HepG2 (cell line): Measurements from ENCODE around the gene CSPG5. TPM values are rescaled to one million over a fixed set of nuclear protein-coding genes. Genes with fewer than 3 reads are reported as not detected.

Experiments used
- ESRRA ChIP-seq: sonication (generic); formaldehyde crosslinking; IDR thresholded peaks from 2 replicates; pipeline ENCODE4 v1.5.1; 2020; ENCODE audit warnings: mild to moderate bottlenecking, low read depth, missing genetic modification reagents
- FOXO1 ChIP-seq: sonication (generic); formaldehyde crosslinking; IDR thresholded peaks from 2 replicates; pipeline ENCODE4 v1.4.0; 2020; ENCODE audit warnings: missing genetic modification reagents
- GABPB1 ChIP-seq: IDR thresholded peaks from 2 replicates; pipeline ENCODE4 v1.6.1; 2016; ENCODE audit warnings: mild to moderate bottlenecking, missing genetic modification reagents, moderate library complexity, missing compliant biosample characterization
- HBP1 ChIP-seq: IDR thresholded peaks from 2 replicates; pipeline ENCODE4 v1.6.1; 2016; ENCODE audit warnings: low read depth, control low read depth
- HDAC1 ChIP-seq: sonication (generic); formaldehyde crosslinking; IDR thresholded peaks from 2 replicates; pipeline ENCODE4 v1.5.1; 2020; ENCODE audit warnings: mild to moderate bottlenecking, missing genetic modification reagents
- LBX2 ChIP-seq: sonication (generic); formaldehyde crosslinking; IDR thresholded peaks from 2 replicates; pipeline ENCODE4 v1.5.0; 2020; ENCODE audit warnings: missing genetic modification reagents, mild to moderate bottlenecking, borderline replicate concordance
- MXI1 ChIP-seq: IDR thresholded peaks from 3 replicates; pipeline ENCODE4 v1.6.1; 2012; ENCODE audit warnings: low read depth, low read length, inconsistent platforms, borderline replicate concordance
- NFE2L2 ChIP-seq: fragments of 150-350 bp; IDR thresholded peaks from 2 replicates; pipeline ENCODE4 v1.6.1; 2014; ENCODE audit warnings: low read length
- SAFB2 ChIP-seq: sonication (generic); formaldehyde crosslinking; IDR thresholded peaks from 2 replicates; pipeline ENCODE4 v1.5.1; 2020; ENCODE audit warnings: missing genetic modification reagents, low read depth, mild to moderate bottlenecking, borderline replicate concordance
- TEAD3 ChIP-seq: optimal IDR thresholded peaks from 2 replicates; pipeline ENCODE3; 2016; ENCODE audit warnings: borderline replicate concordance
- TGIF2 ChIP-seq: IDR thresholded peaks from 2 replicates; pipeline ENCODE4 v1.6.1; 2016; ENCODE audit warnings: control low read depth, missing compliant biosample characterization
- ZNF136 ChIP-seq: sonication (generic); formaldehyde crosslinking; IDR thresholded peaks from 2 replicates; pipeline ENCODE4 v1.8.1; 2022; ENCODE audit warnings: low read depth, mild to moderate bottlenecking, moderate library complexity, missing genetic modification reagents
- ZNF333 ChIP-seq: sonication (generic); formaldehyde crosslinking; IDR thresholded peaks from 2 replicates; pipeline ENCODE4 v1.4.0; 2020; ENCODE audit warnings: mild to moderate bottlenecking, missing genetic modification reagents, borderline replicate concordance
- ZNF512B ChIP-seq: sonication (generic); formaldehyde crosslinking; IDR thresholded peaks from 2 replicates; pipeline ENCODE4 v1.5.1; 2020; ENCODE audit warnings: missing genetic modification reagents, mild to moderate bottlenecking, borderline replicate concordance
- ZNF547 ChIP-seq: sonication (generic); formaldehyde crosslinking; IDR thresholded peaks from 2 replicates; pipeline ENCODE4 v1.5.1; 2020; ENCODE audit warnings: mild to moderate bottlenecking, missing genetic modification reagents
- ZNF572 ChIP-seq: sonication (generic); formaldehyde crosslinking; IDR thresholded peaks from 2 replicates; pipeline ENCODE4 v1.5.1; 2020; ENCODE audit warnings: mild to moderate bottlenecking, missing genetic modification reagents
- ZNF777 ChIP-seq: sonication (generic); formaldehyde crosslinking; IDR thresholded peaks from 2 replicates; pipeline ENCODE4 v1.4.0; 2020; ENCODE audit warnings: missing genetic modification reagents
- polyA plus RNA-seq, 8 experiments: library from polyadenylated mRNA; depleted of rRNA in 3 of 8; stranded (reverse) in 7 of 8; unstranded in 1 of 8; fragments of >200 nt; fragmentation: Illumina TruSeq in 4 of 8; extraction: Trizol in 4 of 8; gene quantifications; 2 replicates each; pipeline versions ENCODE4 v1.2.1 to v1.2.3, GENCODE V29; 2011 to 2016; ENCODE audit warnings: low read depth in 4 of 8, missing spikeins in 1 of 8, mixed read lengths in 1 of 8; ENCODE audit not compliant: insufficient read depth in 1 of 8
- total RNA-seq, 5 experiments: library from RNA; depleted of rRNA; stranded (reverse); fragments of >200 nt; fragmentation: Illumina TruSeq; extraction: Trizol; gene quantifications; 2 replicates each; pipeline ENCODE4 v1.2.3, GENCODE V29; 2016; ENCODE audit warnings: low read depth in 1 of 5
- TF ChIP-seq, protein P1 (sequence below): sonication (generic); formaldehyde crosslinking; IDR thresholded peaks from 2 replicates; pipeline ENCODE4 v1.5.1; 2020; ENCODE audit warnings: mild to moderate bottlenecking, missing genetic modification reagents, moderate library complexity
- TF ChIP-seq, protein P2 (sequence below): IDR thresholded peaks from 2 replicates; pipeline ENCODE4 v1.6.1; 2012; ENCODE audit warnings: low read length, improper control_type of control experiment

The CSPG5 gene
- total and polyA plus RNA-seq, 2 of the 13 experiments (the other 11 are each of a cell fraction or from before 2014, with no cell fraction given), result 0.07 to 0.15 TPM

DNA sequence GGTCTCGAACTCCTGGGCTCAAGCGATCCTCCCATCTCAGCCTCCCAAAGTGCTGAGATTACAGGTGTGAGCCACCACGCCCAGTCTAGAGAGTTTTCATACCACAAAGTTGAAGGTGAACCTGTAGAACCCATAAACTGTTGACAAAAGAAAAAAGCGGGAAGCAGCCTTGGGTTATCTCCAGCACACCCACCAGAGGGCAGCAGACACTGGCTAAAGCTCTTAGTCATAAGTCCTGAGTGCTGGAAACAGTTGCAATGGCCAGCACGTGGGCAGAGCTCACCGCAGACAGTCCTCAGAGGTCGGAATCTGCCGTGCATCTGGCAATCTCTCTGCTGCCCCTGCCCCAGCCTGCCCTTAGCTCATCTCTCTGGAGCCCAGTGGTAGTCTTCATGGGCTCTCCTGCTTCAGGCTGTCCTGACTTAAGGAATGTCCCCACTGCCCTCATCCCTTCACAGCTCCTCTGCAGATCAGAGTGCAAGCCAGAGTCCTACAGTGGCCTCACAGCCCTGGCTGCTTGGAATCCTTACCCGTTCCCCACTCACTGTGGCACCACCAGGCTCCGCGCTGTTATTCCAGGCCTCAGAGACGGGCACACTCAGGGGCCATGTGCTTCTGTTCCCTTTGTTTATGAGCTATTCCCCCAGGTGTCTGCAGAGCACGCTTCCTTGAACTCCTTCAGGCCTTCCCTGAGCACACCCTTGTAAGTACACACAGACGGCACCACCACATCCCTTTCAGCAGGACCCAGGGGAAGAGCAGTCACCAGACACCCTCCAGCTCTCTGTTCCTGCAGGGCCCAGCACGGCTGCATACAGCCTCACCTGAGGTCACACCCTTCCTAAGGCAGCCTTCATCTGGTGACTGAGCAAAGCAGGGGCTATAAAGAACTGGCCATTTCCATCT is 56.3 kb downstream of the CSPG5 start (continued):
- TF ChIP-seq SAFB2 (CRISPR knock-in tag), result peak; percentile 68; the same call in 1 of the 2 replicates
- 0 out of 2 replicates have a peak, but pooled peaks have one; percentile 35 for TF ChIP-seq ZNF333 (CRISPR knock-in tag)
- TF ChIP-seq, protein P1, sequence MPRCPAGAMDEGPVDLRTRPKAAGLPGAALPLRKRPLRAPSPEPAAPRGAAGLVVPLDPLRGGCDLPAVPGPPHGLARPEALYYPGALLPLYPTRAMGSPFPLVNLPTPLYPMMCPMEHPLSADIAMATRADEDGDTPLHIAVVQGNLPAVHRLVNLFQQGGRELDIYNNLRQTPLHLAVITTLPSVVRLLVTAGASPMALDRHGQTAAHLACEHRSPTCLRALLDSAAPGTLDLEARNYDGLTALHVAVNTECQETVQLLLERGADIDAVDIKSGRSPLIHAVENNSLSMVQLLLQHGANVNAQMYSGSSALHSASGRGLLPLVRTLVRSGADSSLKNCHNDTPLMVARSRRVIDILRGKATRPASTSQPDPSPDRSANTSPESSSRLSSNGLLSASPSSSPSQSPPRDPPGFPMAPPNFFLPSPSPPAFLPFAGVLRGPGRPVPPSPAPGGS (CRISPR knock-in tag), result peak; percentile 66; the same call in 1 of the 2 replicates
- no peak for TF ChIP-seq ZNF572 (CRISPR knock-in tag)
- TF ChIP-seq ZNF136, result no peak
- peak; percentile 21; the same call in 1 of the 2 replicates for TF ChIP-seq HDAC1 (CRISPR knock-in tag)
- peak; percentile 26; the same call in 1 of the 2 replicates for TF ChIP-seq LBX2 (CRISPR knock-in tag)
- peak; percentile 71; the same call in 1 of the 2 replicates for TF ChIP-seq ESRRA (CRISPR knock-in tag)
- 0 out of 2 replicates have a peak, but pooled peaks have one; percentile 44 for TF ChIP-seq HBP1 (CRISPR knock-in tag)
- no peak for TF ChIP-seq TEAD3 (CRISPR knock-in tag)
- TF ChIP-seq MXI1, result peak; percentile 96
- TF ChIP-seq FOXO1 (CRISPR knock-in tag), result peak; percentile 28; the same call in 1 of the 2 replicates
- TF ChIP-seq ZNF512B (CRISPR knock-in tag), result peak; percentile 43; the same call in 1 of the 2 replicates
- no peak for TF ChIP-seq ZNF777 (CRISPR knock-in tag)
- 0 out of 2 replicates have a peak, but pooled peaks have one; percentile 13 for TF ChIP-seq NFE2L2
- TF ChIP-seq, protein P2, sequence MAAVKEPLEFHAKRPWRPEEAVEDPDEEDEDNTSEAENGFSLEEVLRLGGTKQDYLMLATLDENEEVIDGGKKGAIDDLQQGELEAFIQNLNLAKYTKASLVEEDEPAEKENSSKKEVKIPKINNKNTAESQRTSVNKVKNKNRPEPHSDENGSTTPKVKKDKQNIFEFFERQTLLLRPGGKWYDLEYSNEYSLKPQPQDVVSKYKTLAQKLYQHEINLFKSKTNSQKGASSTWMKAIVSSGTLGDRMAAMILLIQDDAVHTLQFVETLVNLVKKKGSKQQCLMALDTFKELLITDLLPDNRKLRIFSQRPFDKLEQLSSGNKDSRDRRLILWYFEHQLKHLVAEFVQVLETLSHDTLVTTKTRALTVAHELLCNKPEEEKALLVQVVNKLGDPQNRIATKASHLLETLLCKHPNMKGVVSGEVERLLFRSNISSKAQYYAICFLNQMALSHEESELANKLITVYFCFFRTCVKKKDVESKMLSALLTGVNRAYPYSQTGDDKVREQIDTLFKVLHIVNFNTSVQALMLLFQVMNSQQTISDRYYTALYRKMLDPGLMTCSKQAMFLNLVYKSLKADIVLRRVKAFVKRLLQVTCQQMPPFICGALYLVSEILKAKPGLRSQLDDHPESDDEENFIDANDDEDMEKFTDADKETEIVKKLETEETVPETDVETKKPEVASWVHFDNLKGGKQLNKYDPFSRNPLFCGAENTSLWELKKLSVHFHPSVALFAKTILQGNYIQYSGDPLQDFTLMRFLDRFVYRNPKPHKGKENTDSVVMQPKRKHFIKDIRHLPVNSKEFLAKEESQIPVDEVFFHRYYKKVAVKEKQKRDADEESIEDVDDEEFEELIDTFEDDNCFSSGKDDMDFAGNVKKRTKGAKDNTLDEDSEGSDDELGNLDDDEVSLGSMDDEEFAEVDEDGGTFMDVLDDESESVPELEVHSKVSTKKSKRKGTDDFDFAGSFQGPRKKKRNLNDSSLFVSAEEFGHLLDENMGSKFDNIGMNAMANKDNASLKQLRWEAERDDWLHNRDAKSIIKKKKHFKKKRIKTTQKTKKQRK, result no peak
- TF ChIP-seq TGIF2, result peak; percentile 74; the same call in 1 of the 2 replicates
- TF ChIP-seq ZNF547 (CRISPR knock-in tag), result peak; percentile 74; the same call in 1 of the 2 replicates
- TF ChIP-seq GABPB1, result 0 out of 2 replicates have a peak, but pooled peaks have one; percentile 18
